ENCODE measurements around the gene ZNF750. TPM values are rescaled to one million over a fixed set of nuclear protein-coding genes. Genes with fewer than 3 reads are reported as not detected.
A peak's percentile ranks its signal among the peaks of the same experiment; 100 is the strongest.

ZNF750 gene
- total and polyA plus RNA-seq, 2 of the 13 experiments (the other 11 are each of a cell fraction or from before 2014, with no cell fraction given), result not detected

- TF ChIP-seq TBP (CRISPR knock-in tag; IDR thresholded peaks at IDR 0.05) (no peak), ZNF891 (CRISPR knock-in tag; IDR thresholded peaks at IDR 0.05) (peak; percentile 42; the same call in 1 of the 2 replicates), ZNF143 (CRISPR knock-in tag; IDR thresholded peaks at IDR 0.05) (no peak), MXD4 (CRISPR knock-in tag; IDR thresholded peaks at IDR 0.05) (no peak), SOX6 (IDR thresholded peaks at IDR 0.05) (no peak), SOX6 (CRISPR knock-in tag; IDR thresholded peaks at IDR 0.05) (peak; percentile 46; the same call in 1 of the 2 replicates), FOXC1 (CRISPR knock-in tag; IDR thresholded peaks at IDR 0.05; ENCODE audit: borderline replicate concordance) (peak; percentile 56; the same call in 1 of the 2 replicates), ZSCAN31 (CRISPR knock-in tag; IDR thresholded peaks at IDR 0.05; ENCODE audit: low read depth) (0 out of 2 replicates have a peak, but pooled peaks have one; percentile 25), ATF4 (CRISPR knock-in tag; IDR thresholded peaks at IDR 0.05) (no peak), ZNF773 (CRISPR knock-in tag; IDR thresholded peaks at IDR 0.05; ENCODE audit: borderline replicate concordance) (no peak), ZNF136 (CRISPR knock-in tag; IDR thresholded peaks at IDR 0.05; ENCODE audit: low read depth) (peak; percentile 79; the same call in 1 of the 2 replicates), PHF8 (CRISPR knock-in tag; IDR thresholded peaks at IDR 0.05) (no peak), TP53 (CRISPR knock-in tag; conservative IDR thresholded peaks at IDR 0.05) (no peak), CSRNP1 (CRISPR knock-in tag; IDR thresholded peaks at IDR 0.05) (no peak), ZNF382 (CRISPR knock-in tag; IDR thresholded peaks at IDR 0.05; ENCODE audit: borderline replicate concordance) (no peak), NFKB2 (CRISPR knock-in tag; IDR thresholded peaks at IDR 0.05; ENCODE audit: borderline replicate concordance) (peak; percentile 9; the same call in 1 of the 2 replicates), SNAPC4 (CRISPR knock-in tag; IDR thresholded peaks at IDR 0.05) (no peak), MZF1 (CRISPR knock-in tag; IDR thresholded peaks at IDR 0.05; ENCODE audit: borderline replicate concordance) (peak; percentile 88; the same call in 1 of the 2 replicates), ISX (CRISPR knock-in tag; conservative IDR thresholded peaks at IDR 0.05) (no peak), U2AF2 (IDR thresholded peaks at IDR 0.05; ENCODE audit: low read depth, low read length) (no peak), HMG20B (CRISPR knock-in tag; conservative IDR thresholded peaks at IDR 0.05) (0 out of 2 replicates have a peak, but pooled peaks have one; percentile 54), HOXA5 (CRISPR knock-in tag; IDR thresholded peaks at IDR 0.05) (no peak), ZNF776 (CRISPR knock-in tag; IDR thresholded peaks at IDR 0.05) (peak; percentile 51; the same call in 1 of the 2 replicates)
Observed at GRCh38 chr17:82881900-82882714, 42.3 kb upstream of the ZNF750 start (continued).
